SK-N-SH (cell line): ENCODE measurements around the gene TMEM170A. TPM values are rescaled to one million over a fixed set of nuclear protein-coding genes. Genes with fewer than 3 reads are reported as not detected.
"Not testable (repeated sequence)": the region's sequence is repeated elsewhere in the genome, so short reads cannot be mapped to it uniquely, and the experiment has no call there.

Source experiments
- CTCF ChIA-PET: fragments of 300-600, 350-600 bp; formaldehyde crosslinking; extraction: SDS; loops from one replicate; lab custom pipeline; 2021; lab: Yijun Ruan, JAX
- POLR2A ChIA-PET: fragments of 350-600 bp; sonication (Branson Sonifier 250); formaldehyde crosslinking; extraction: SDS; loops from one replicate; lab custom pipeline; 2020; ENCODE audit warnings: antibody characterized with exemption, inconsistent platforms; lab: Yijun Ruan, JAX
- DNase-seq: peaks from one replicate; pipeline ENCODE4 v3.0.0; 2012
- H2AFZ ChIP-seq: fragments of 200-600 bp; sonication (generic); 2 replicates; pipeline ENCODE4 v1.8.1; 2016; ENCODE audit warnings: antibody characterized with exemption, mild to moderate bottlenecking, low read depth
- H3F3A ChIP-seq: fragments of 200-600 bp; sonication (generic); replicated peaks from 2 replicates; pipeline ENCODE3; 2016; ENCODE audit warnings: antibody characterized with exemption, mild to moderate bottlenecking; ENCODE audit not compliant: insufficient read depth
- H3K27ac ChIP-seq, 2 experiments: fragments of 200-500 bp in 1 of 2; fragments of 200-600 bp in 1 of 2; sonication (Bioruptor generic) in 1 of 2; sonication (generic), shearing (Covaris generic) in 1 of 2; 2 replicates each; pipeline versions ENCODE4 v1.5.1 to v1.6.1; 2014 to 2016; ENCODE audit warnings: low read depth in 2 of 2, inconsistent platforms in 1 of 2, low read length in 1 of 2, mild to moderate bottlenecking in 1 of 2, mixed read lengths in 1 of 2
- H3K27me3 ChIP-seq: fragments of 200-600 bp; sonication (generic), shearing (Covaris generic); 2 replicates; pipeline ENCODE4 v1.6.1; 2016; ENCODE audit warnings: mixed run types; ENCODE audit not compliant: insufficient read depth
- H3K36me3 ChIP-seq, 2 experiments: fragments of 200-500 bp in 1 of 2; fragments of 200-600 bp in 1 of 2; sonication (Bioruptor generic) in 1 of 2; sonication (generic) in 1 of 2; replicated peaks in 1 of 2; 2 replicates each; pipeline versions ENCODE3 to v1.5.1; 2014 to 2016; ENCODE audit warnings: low read length in 1 of 2, mild to moderate bottlenecking in 1 of 2; ENCODE audit not compliant: insufficient read depth in 2 of 2, control insufficient read depth in 1 of 2
- H3K4me1 ChIP-seq, 2 experiments: fragments of 200-500 bp in 1 of 2; fragments of 200-600 bp in 1 of 2; sonication (Bioruptor generic) in 1 of 2; sonication (generic), shearing (Covaris generic) in 1 of 2; 2 replicates each; pipeline versions ENCODE4 v1.5.1 to v1.6.1; 2014 to 2016; ENCODE audit warnings: low read depth in 1 of 2, low read length in 1 of 2, mixed run types in 1 of 2; ENCODE audit not compliant: insufficient read depth in 2 of 2, control insufficient read depth in 1 of 2
- H3K4me2 ChIP-seq: fragments of 200-600 bp; sonication (generic), shearing (Covaris generic); 2 replicates; pipeline ENCODE4 v1.6.1; 2017; ENCODE audit warnings: mixed run types
- H3K4me3 ChIP-seq, 2 experiments: fragments of 200-500 bp in 1 of 2; fragments of 200-600 bp in 1 of 2; sonication (Bioruptor generic) in 1 of 2; sonication (generic), shearing (Covaris generic) in 1 of 2; 2 replicates each; pipeline versions ENCODE4 v1.5.1 to v1.8.1; 2014 to 2016; ENCODE audit warnings: low read depth in 2 of 2, inconsistent platforms in 1 of 2, low read length in 1 of 2, mild to moderate bottlenecking in 1 of 2, mixed read lengths in 1 of 2, moderate library complexity in 1 of 2
- H3K79me2 ChIP-seq: fragments of 200-600 bp; sonication (generic); 2 replicates; pipeline ENCODE4 v1.8.1; 2017; ENCODE audit warnings: mild to moderate bottlenecking; ENCODE audit not compliant: insufficient read depth
- H3K9ac ChIP-seq: fragments of 200-600 bp; sonication (generic); 2 replicates; pipeline ENCODE4 v1.6.1; 2017; ENCODE audit warnings: mixed run types
- H3K9me2 ChIP-seq: fragments of 200-600 bp; sonication (generic); 2 replicates; pipeline ENCODE4 v1.6.1; 2017; ENCODE audit warnings: mixed run types
- H3K9me3 ChIP-seq: fragments of 200-600 bp; sonication (generic); 2 replicates; pipeline ENCODE4 v1.6.1; 2017; ENCODE audit warnings: mixed run types, mild to moderate bottlenecking, moderate library complexity
- H4K20me1 ChIP-seq: fragments of 200-600 bp; sonication (generic); 2 replicates; pipeline ENCODE4 v1.6.1; 2017; ENCODE audit warnings: mild to moderate bottlenecking, mixed run types; ENCODE audit not compliant: insufficient read depth
- FOXJ3 ChIP-seq: sonication (generic); formaldehyde crosslinking; IDR thresholded peaks from 2 replicates; pipeline ENCODE4 v1.5.1; 2020; ENCODE audit warnings: mild to moderate bottlenecking, missing genetic modification reagents
- MEF2A ChIP-seq: IDR thresholded peaks from 2 replicates; pipeline ENCODE4 v1.4.0; 2012; ENCODE audit warnings: low read depth, borderline replicate concordance
- NFIC ChIP-seq: IDR thresholded peaks from 2 replicates; pipeline ENCODE4 v1.4.0; 2012; ENCODE audit warnings: borderline replicate concordance
- NRF1 ChIP-seq: IDR thresholded peaks from 2 replicates; pipeline ENCODE4 v1.6.1; 2012; ENCODE audit warnings: low read depth, mild to moderate bottlenecking, low read length
- RAD21 ChIP-seq: IDR thresholded peaks from 2 replicates; pipeline ENCODE4 v1.6.1; 2012; ENCODE audit warnings: mild to moderate bottlenecking, low read length
- RCOR1 ChIP-seq: fragments of 150-350 bp; IDR thresholded peaks from 2 replicates; pipeline ENCODE4 v1.6.1; 2017; ENCODE audit warnings: antibody characterized with exemption, low read length
- RFX5 ChIP-seq: IDR thresholded peaks from 2 replicates; pipeline ENCODE4 v1.6.1; 2012; ENCODE audit warnings: mild to moderate bottlenecking, improper control_type of control experiment, low read length
- RXRA ChIP-seq: IDR thresholded peaks from 2 replicates; pipeline ENCODE4 v1.4.0; 2012; ENCODE audit warnings: low read depth, mild to moderate bottlenecking, borderline replicate concordance
- SMC3 ChIP-seq: IDR thresholded peaks from 2 replicates; pipeline ENCODE4 v1.6.1; 2012; ENCODE audit warnings: low read depth, low read length, improper control_type of control experiment
- TCF12 ChIP-seq: IDR thresholded peaks from 2 replicates; pipeline ENCODE4 v1.4.0; 2012
- TEAD4 ChIP-seq: IDR thresholded peaks from 2 replicates; pipeline ENCODE4 v1.4.0; 2012; ENCODE audit warnings: mild to moderate bottlenecking, borderline replicate concordance; ENCODE audit not compliant: insufficient read depth
- YY1 ChIP-seq: IDR thresholded peaks from 2 replicates; pipeline ENCODE4 v1.4.0; 2012; ENCODE audit warnings: low read depth, mild to moderate bottlenecking
- WGBS: methylation state at CpG from one replicate; pipeline ENCODE4 v1.1.6; 2017; ENCODE audit warnings: low lambda C conversion rate; 5-methylcytosine and 5-hydroxymethylcytosine counted together
- polyA plus RNA-seq, 3 experiments: library from polyadenylated mRNA; depleted of rRNA; stranded (reverse); fragments of >200 nt; gene quantifications; 2 replicates each; pipeline ENCODE4 v1.2.3, GENCODE V29; 2012
- TF ChIP-seq, protein P1 (sequence below): IDR thresholded peaks from 2 replicates; pipeline ENCODE4 v1.4.0; 2012; ENCODE audit warnings: low read depth
- TF ChIP-seq, protein P2 (sequence below): fragments of 200-600 bp; sonication (generic); IDR thresholded peaks from 2 replicates; pipeline ENCODE4 v1.6.1; 2017; ENCODE audit warnings: antibody characterized with exemption, mild to moderate bottlenecking, moderate library complexity
- TF ChIP-seq, protein P3 (sequence below): IDR thresholded peaks from 2 replicates; pipeline ENCODE4 v1.4.0; 2012; ENCODE audit warnings: low read depth, borderline replicate concordance

The TMEM170A gene
- polyA plus RNA-seq, 1 of the 3 experiments (the other 2 are of a cell fraction): 9.2 TPM

DNA sequence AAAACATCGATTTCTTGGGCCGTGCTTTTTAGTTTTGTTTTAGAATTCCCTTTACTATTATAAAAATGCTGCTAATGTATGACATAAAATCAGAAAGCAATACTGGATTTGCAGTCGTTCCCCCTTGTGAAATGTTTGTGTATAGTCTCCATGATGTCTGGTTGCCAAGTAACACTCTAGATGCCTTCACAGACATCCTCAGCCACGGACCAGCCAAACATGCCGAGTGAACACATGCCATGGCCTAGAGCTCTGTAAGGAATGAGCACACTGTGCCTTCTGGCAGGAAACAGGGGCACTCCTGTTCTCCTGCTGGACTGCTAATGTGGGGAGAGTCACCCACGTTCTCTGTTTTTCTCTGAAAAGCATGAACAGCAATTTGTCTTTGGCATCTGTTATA, 37.3 kb upstream of the TMEM170A start:
- H3K4me2 ChIP-seq, DNase-seq, H3K4me3 ChIP-seq, H3K4me1 ChIP-seq, H3K9me2 ChIP-seq, H3K79me2 ChIP-seq, H2AFZ ChIP-seq, POLR2A ChIA-PET, H3K27me3 ChIP-seq, H3K9me3 ChIP-seq, H3K27ac ChIP-seq, H3F3A ChIP-seq, H4K20me1 ChIP-seq, H3K36me3 ChIP-seq, H3K9ac ChIP-seq: not testable (repeated sequence)
- WGBS: 69% methylated on average over 6 of the region's 6 CpGs
- CTCF ChIA-PET: interaction anchor here (1.4 kb wide), 1 partner anchor 10 kb away, joined by 4 read pairs; no protein-coding TSS in a partner anchor

DNA sequence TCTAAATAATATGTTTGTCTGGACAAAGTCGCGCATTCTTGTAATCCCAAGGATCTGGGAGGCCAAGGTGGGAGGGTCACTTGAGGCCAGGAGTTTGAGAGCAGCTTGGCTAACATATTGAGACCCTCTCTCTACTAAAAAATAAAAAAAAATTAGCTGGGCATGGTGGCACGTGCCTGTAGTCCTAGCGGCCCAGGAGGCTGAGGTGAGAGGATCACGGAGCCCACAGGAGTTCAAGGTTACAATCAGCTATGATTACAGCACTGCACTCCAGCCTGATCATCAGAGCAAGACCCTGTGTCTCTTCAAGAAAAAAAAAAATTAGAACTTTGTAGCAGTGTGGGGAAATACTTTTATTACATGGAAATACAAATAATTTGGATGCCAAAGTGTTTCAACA, 36.9 kb upstream of the TMEM170A start:
- Histone ChIP-seq H3K36me3 (no peaks in the 10 kb centered on the region), H3F3A (peaks cover 4% of the 10 kb centered on the region), H3K4me2 (no peak overlapping the region), H3K9me3 (no peaks in the 10 kb centered on the region), H3K9me2 (no peaks in the 10 kb centered on the region), H3K27me3 (no peaks in the 10 kb centered on the region), H3K27ac (no peak overlapping the region), H3K79me2 (no peaks in the 10 kb centered on the region), H3K9ac (no peak overlapping the region), H2AFZ (no peak overlapping the region), H3K4me1 (peaks cover 5 to 7% of the 10 kb centered on the region in 2 experiments; a peak in 2 of 4 replicates), H4K20me1 (no peaks in the 10 kb centered on the region), H3K4me3 (no peak overlapping the region)
- WGBS: 83% methylated on average over 5 of the region's 5 CpGs
- no peak for DNase-seq
- CTCF ChIA-PET: interaction anchor here (1.1 to 1.4 kb wide), 3 partner anchors 10 to 37 kb away, joined by 3 to 4 read pairs (median 4); partner anchors contain the start of gene TMEM170A
- POLR2A ChIA-PET: no interaction called here
- TF ChIP-seq, protein P1, sequence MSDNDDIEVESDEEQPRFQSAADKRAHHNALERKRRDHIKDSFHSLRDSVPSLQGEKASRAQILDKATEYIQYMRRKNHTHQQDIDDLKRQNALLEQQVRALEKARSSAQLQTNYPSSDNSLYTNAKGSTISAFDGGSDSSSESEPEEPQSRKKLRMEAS: no peak
- TF ChIP-seq, protein P2, sequence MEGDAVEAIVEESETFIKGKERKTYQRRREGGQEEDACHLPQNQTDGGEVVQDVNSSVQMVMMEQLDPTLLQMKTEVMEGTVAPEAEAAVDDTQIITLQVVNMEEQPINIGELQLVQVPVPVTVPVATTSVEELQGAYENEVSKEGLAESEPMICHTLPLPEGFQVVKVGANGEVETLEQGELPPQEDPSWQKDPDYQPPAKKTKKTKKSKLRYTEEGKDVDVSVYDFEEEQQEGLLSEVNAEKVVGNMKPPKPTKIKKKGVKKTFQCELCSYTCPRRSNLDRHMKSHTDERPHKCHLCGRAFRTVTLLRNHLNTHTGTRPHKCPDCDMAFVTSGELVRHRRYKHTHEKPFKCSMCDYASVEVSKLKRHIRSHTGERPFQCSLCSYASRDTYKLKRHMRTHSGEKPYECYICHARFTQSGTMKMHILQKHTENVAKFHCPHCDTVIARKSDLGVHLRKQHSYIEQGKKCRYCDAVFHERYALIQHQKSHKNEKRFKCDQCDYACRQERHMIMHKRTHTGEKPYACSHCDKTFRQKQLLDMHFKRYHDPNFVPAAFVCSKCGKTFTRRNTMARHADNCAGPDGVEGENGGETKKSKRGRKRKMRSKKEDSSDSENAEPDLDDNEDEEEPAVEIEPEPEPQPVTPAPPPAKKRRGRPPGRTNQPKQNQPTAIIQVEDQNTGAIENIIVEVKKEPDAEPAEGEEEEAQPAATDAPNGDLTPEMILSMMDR: no peak
- no peak for TF ChIP-seq NRF1
- no peak for TF ChIP-seq RCOR1
- no peak for TF ChIP-seq RXRA
- no peak for TF ChIP-seq FOXJ3 (CRISPR knock-in tag)
- TF ChIP-seq, protein P3, sequence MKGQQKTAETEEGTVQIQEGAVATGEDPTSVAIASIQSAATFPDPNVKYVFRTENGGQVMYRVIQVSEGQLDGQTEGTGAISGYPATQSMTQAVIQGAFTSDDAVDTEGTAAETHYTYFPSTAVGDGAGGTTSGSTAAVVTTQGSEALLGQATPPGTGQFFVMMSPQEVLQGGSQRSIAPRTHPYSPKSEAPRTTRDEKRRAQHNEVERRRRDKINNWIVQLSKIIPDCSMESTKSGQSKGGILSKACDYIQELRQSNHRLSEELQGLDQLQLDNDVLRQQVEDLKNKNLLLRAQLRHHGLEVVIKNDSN: no peak
- TF ChIP-seq RFX5: no peak
- TF ChIP-seq TEAD4: no peak
- TF ChIP-seq YY1: no peak
- no peak for TF ChIP-seq SMC3
- TF ChIP-seq TCF12: no peak
- no peak for TF ChIP-seq RAD21
- TF ChIP-seq MEF2A: no peak
- no peak for TF ChIP-seq NFIC
- TF ChIP-seq, all 33 proteins: peak for 0
